ENCODE data around the gene PTGR3. TPM values are rescaled to one million over a fixed set of nuclear protein-coding genes. Genes with fewer than 3 reads are reported as not detected.

Gene PTGR3
- total RNA-seq, 1 donor from 2014 or later = 26.3 TPM

DNA sequence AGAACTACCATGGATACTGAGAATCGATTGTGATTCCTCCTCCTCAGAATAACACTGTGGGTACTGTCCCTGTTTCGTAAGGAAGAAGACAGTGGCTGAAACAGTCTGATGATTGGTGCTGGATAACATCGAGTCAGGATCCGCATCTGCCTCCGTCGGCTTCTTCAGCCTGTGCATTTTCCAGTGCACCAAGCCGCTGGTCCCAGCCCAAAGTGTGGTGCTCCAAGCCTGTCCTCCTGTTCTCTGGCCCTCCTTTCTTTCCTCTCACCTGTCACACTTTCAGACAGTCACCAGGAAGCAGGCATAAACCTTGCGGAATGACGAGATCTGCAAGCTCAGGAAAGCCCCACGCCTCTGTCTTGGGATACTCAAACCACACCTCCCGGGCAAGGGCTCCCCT lies 30.6 kb downstream of the PTGR3 start:
- Mint-ChIP-seq H3K4me1 (ENCODE audit: unreplicated experiment) (peaks cover under 1% of the 10 kb centered on the region), H3K27ac (ENCODE audit: unreplicated experiment) (no peak overlapping the region), H3K9me3 (ENCODE audit: unreplicated experiment) (no peaks in the 10 kb centered on the region), H3K36me3 (ENCODE audit: low read depth, unreplicated experiment) (no peaks in the 10 kb centered on the region), H3K27me3 (ENCODE audit: unreplicated experiment) (peaks cover 1% of the 10 kb centered on the region), H3K4me3 (ENCODE audit: unreplicated experiment) (no peak overlapping the region)
- no peak for DNase-seq (ENCODE audit: low spot score)
- TF ChIP-seq CTCF (IDR thresholded peaks at IDR 0.05; ENCODE audit: unreplicated experiment) = no peak

GRCh38 chr18:75176849-75177248 lies 32.1 kb downstream of the PTGR3 start:
- H3K27me3 Mint-ChIP-seq (ENCODE audit: unreplicated experiment) = peaks cover 1% of the 10 kb centered on the region
- H3K36me3 Mint-ChIP-seq (ENCODE audit: low read depth, unreplicated experiment) = peaks cover 4% of the 10 kb centered on the region
- H3K4me3 Mint-ChIP-seq (ENCODE audit: unreplicated experiment) = no peak overlapping the region
- H3K27ac Mint-ChIP-seq (ENCODE audit: unreplicated experiment) = no peak overlapping the region
- H3K4me1 Mint-ChIP-seq (ENCODE audit: unreplicated experiment) = peaks cover 12% of the 10 kb centered on the region
- DNase-seq (ENCODE audit: low spot score) = no peak
- H3K9me3 Mint-ChIP-seq (ENCODE audit: unreplicated experiment) = no peaks in the 10 kb centered on the region
- TF ChIP-seq CTCF (IDR thresholded peaks at IDR 0.05; ENCODE audit: unreplicated experiment) = no peak

DNA sequence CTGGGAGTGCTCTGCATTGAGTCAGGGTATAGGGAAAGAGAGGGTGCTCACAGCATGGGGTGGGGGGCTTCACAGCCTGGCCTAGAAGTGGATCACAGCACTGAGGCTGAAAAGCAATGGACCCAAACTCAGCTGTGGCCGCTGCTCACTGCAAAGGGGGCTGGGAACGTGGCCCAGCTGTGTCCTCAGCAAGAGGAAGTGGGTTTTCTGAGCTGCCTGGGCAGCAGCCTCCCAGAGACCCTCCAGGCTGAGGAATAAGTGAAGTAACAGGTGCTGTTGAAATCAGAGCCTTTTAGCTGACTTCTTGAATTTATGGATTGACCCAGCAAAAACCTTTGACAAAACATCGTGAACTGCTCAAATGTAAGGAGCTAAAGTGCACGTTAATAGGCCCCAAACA lies 35.2 kb downstream of the PTGR3 start:
- H3K9me3 Mint-ChIP-seq (ENCODE audit: unreplicated experiment) = no peaks in the 10 kb centered on the region
- no peak for DNase-seq (ENCODE audit: low spot score)
- peaks cover 2% of the 10 kb centered on the region for H3K27me3 Mint-ChIP-seq (ENCODE audit: unreplicated experiment)
- no peak overlapping the region for H3K27ac Mint-ChIP-seq (ENCODE audit: unreplicated experiment)
- no peak for TF ChIP-seq CTCF (IDR thresholded peaks at IDR 0.05; ENCODE audit: unreplicated experiment)
- peaks cover 15% of the 10 kb centered on the region for H3K4me1 Mint-ChIP-seq (ENCODE audit: unreplicated experiment)
- H3K4me3 Mint-ChIP-seq (ENCODE audit: unreplicated experiment) = no peak overlapping the region
- H3K36me3 Mint-ChIP-seq (ENCODE audit: low read depth, unreplicated experiment) = peaks cover 4% of the 10 kb centered on the region

- H3K36me3 Mint-ChIP-seq (ENCODE audit: low read depth, unreplicated experiment) = peaks cover 4% of the 10 kb centered on the region
- TF ChIP-seq CTCF (IDR thresholded peaks at IDR 0.05; ENCODE audit: unreplicated experiment) = no peak
- peaks cover 2% of the 10 kb centered on the region for H3K27me3 Mint-ChIP-seq (ENCODE audit: unreplicated experiment)
- no peak for DNase-seq (ENCODE audit: low spot score)
- H3K4me1 Mint-ChIP-seq (ENCODE audit: unreplicated experiment) = peaks cover 15% of the 10 kb centered on the region
- H3K4me3 Mint-ChIP-seq (ENCODE audit: unreplicated experiment) = no peak overlapping the region
- H3K9me3 Mint-ChIP-seq (ENCODE audit: unreplicated experiment) = no peaks in the 10 kb centered on the region
- H3K27ac Mint-ChIP-seq (ENCODE audit: unreplicated experiment) = no peak overlapping the region
Measured at GRCh38 chr18:75173125-75173432, 35.9 kb downstream of the PTGR3 start.

GRCh38 chr18:75172299-75173124 lies 36.4 kb downstream of the PTGR3 start:
- H3K4me1 Mint-ChIP-seq (ENCODE audit: unreplicated experiment) = peaks cover 15% of the 10 kb centered on the region
- no peaks in the 10 kb centered on the region for H3K9me3 Mint-ChIP-seq (ENCODE audit: unreplicated experiment)
- no peak overlapping the region for H3K4me3 Mint-ChIP-seq (ENCODE audit: unreplicated experiment)
- peaks cover 4% of the 10 kb centered on the region for H3K36me3 Mint-ChIP-seq (ENCODE audit: low read depth, unreplicated experiment)
- no peak overlapping the region for H3K27ac Mint-ChIP-seq (ENCODE audit: unreplicated experiment)
- no peak for TF ChIP-seq CTCF (IDR thresholded peaks at IDR 0.05; ENCODE audit: unreplicated experiment)
- DNase-seq (ENCODE audit: low spot score) = no peak
- H3K27me3 Mint-ChIP-seq (ENCODE audit: unreplicated experiment) = peaks cover 2% of the 10 kb centered on the region
